ENCODE results near the gene NDST1.

Gene NDST1

GRCh38 chr5:150561571-150562275 lies 53.8 kb downstream of the NDST1 start:
- TF ChIP-seq ZFX (IDR thresholded peaks at IDR 0.05; ENCODE audit: borderline replicate concordance) = no peak
- TF ChIP-seq CTCF (IDR thresholded peaks at IDR 0.05) = no peak
- H3K27ac ChIP-seq = no peak overlapping the region

DNA sequence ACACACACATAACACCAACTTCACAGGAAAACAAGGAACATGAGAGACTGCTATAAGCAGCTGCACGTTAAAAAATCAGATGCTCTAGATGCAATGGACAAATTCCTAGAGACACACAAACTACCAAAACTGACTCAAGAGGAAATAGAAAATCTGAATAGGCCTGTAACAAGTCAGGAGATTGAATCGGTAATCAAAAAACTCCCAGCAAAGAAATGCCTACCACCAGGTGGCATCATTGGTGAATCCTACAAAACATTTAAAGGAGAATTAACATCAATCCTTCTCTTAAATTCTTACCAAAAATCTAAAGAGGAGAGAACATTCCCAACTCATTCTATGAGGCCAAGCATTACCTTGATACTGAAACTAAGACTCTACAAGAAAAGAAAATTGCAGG lies 54.9 kb downstream of the NDST1 start:
- peak; percentile 71 for TF ChIP-seq CTCF (IDR thresholded peaks at IDR 0.05)
- no peak for TF ChIP-seq ZFX (IDR thresholded peaks at IDR 0.05; ENCODE audit: borderline replicate concordance)
- H3K27ac ChIP-seq = no peak overlapping the region

DNA sequence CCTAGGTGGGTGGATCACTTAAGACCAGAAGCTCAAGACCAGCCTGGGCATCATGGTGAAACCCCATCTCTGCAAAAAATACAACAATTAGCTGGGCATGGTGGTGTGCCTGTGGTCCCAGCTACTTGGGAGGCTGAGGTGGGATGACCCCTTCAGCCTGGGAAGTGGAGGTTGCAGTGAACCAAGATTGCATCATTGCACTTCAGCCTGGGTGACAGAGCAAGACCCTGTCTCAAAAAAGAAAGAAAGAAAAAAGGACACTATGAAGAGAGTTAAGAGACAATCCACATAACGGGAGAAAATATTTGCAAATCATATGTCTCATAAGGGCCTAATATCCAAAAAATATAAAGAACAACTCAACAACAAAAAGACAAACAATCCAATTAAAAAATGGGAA lies 57.9 kb downstream of the NDST1 start:
- TF ChIP-seq ZFX (IDR thresholded peaks at IDR 0.05; ENCODE audit: borderline replicate concordance) = no peak

DNA sequence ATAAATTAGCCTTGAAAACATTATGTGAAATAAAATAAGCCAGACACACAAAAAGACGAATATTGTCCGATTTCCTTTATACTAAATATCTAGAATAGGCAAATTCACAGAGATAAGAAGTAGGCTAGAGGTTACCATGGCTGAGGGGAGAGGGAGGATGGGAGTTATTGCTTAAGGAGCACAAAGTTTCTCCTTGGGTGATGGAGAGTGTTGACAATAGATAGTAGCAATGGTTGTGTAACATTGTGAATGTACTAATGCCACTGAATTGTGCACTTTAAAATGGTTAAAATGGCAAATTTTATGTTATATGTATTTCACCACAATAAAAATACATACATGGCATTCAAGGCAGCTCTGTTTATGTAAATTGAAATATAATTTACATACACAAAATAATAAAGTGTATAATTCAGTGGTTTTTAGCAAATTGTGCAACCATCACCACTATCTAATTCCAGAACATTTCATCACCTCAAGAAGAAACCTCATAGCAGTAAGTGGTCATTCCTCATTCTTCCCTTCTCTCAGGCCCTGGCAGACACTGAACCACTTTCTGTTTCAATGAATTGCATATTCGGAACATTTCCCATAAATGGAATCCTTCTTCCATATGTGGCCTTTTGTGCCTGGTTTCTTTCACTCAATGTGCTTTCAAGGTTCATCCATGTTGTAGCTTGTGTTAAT lies 59.2 kb downstream of the NDST1 start:
- TF ChIP-seq CTCF (IDR thresholded peaks at IDR 0.05) = no peak
- no peak for TF ChIP-seq ZFX (IDR thresholded peaks at IDR 0.05; ENCODE audit: borderline replicate concordance)
- no peak overlapping the region for H3K27ac ChIP-seq

More for the DNA sequence above, 57.9 kb downstream of the NDST1 start:
- no peak overlapping the region for H3K27ac ChIP-seq

- no peak overlapping the region for H3K27ac ChIP-seq
- TF ChIP-seq CTCF (IDR thresholded peaks at IDR 0.05) (no peak), ZFX (IDR thresholded peaks at IDR 0.05; ENCODE audit: borderline replicate concordance) (no peak)
Observed at GRCh38 chr5:150568663-150569062, 60.7 kb downstream of the NDST1 start.

GRCh38 chr5:150570333-150570732 lies 62.4 kb downstream of the NDST1 start:
- H3K27ac ChIP-seq = no peak overlapping the region
- TF ChIP-seq CTCF (IDR thresholded peaks at IDR 0.05) (no peak), ZFX (IDR thresholded peaks at IDR 0.05; ENCODE audit: borderline replicate concordance) (no peak)

GRCh38 chr5:150571836-150572235 lies 63.9 kb downstream of the NDST1 start:
- no peak for TF ChIP-seq ZFX (IDR thresholded peaks at IDR 0.05; ENCODE audit: borderline replicate concordance)
- TF ChIP-seq CTCF (IDR thresholded peaks at IDR 0.05) = no peak
- H3K27ac ChIP-seq = no peak overlapping the region

All from 22Rv1 (cell line).